ENCODE data around the gene IL4R.
"Not testable (repeated sequence)": the region's sequence is repeated elsewhere in the genome, so short reads cannot be mapped to it uniquely, and the experiment has no call there.

The IL4R gene

GRCh38 chr16:27273670-27274423, 39.9 kb upstream of the IL4R start:
- Histone ChIP-seq H3K9me3 (ENCODE audit: insufficient read depth, low read depth, low read length) (no peaks in the 10 kb centered on the region), H3K9ac (ENCODE audit: low read depth, low read length) (no peak overlapping the region), H3K27ac (ENCODE audit: low read length) (no peak overlapping the region), H3K4me3 (ENCODE audit: low read length) (no peak overlapping the region), H3K27me3 (ENCODE audit: insufficient read depth, low read length) (no peaks in the 10 kb centered on the region), H3K4me1 (ENCODE audit: insufficient read depth, low read length) (peaks cover 7% of the 10 kb centered on the region; the same call in 1 of the 2 replicates), H3K36me3 (ENCODE audit: insufficient read depth, low read depth, low read length) (no peaks in the 10 kb centered on the region)

- H3K4me1 ChIP-seq (ENCODE audit: insufficient read depth, low read length); H3K4me3 ChIP-seq (ENCODE audit: low read length); H3K9me3 ChIP-seq (ENCODE audit: insufficient read depth, low read depth, low read length); H3K36me3 ChIP-seq (ENCODE audit: insufficient read depth, low read depth, low read length); H3K27ac ChIP-seq (ENCODE audit: low read length); H3K27me3 ChIP-seq (ENCODE audit: insufficient read depth, low read length); H3K9ac ChIP-seq (ENCODE audit: low read depth, low read length): not testable (repeated sequence)
Measured at GRCh38 chr16:27274424-27274874, 39.3 kb upstream of the IL4R start.

GRCh38 chr16:27275394-27275793, 38.4 kb upstream of the IL4R start:
- no peak overlapping the region for H3K4me3 ChIP-seq (ENCODE audit: low read length)
- H3K9ac ChIP-seq (ENCODE audit: low read depth, low read length) = no peak overlapping the region
- no peaks in the 10 kb centered on the region for H3K36me3 ChIP-seq (ENCODE audit: insufficient read depth, low read depth, low read length)
- H3K27me3 ChIP-seq (ENCODE audit: insufficient read depth, low read length) = no peaks in the 10 kb centered on the region
- H3K4me1 ChIP-seq (ENCODE audit: insufficient read depth, low read length) = peaks cover 7% of the 10 kb centered on the region; the same call in 1 of the 2 replicates
- H3K9me3 ChIP-seq (ENCODE audit: insufficient read depth, low read depth, low read length) = no peaks in the 10 kb centered on the region
- no peak overlapping the region for H3K27ac ChIP-seq (ENCODE audit: low read length)

GRCh38 chr16:27281243-27281642, 32.5 kb upstream of the IL4R start:
- Histone ChIP-seq H3K4me3 (ENCODE audit: low read length) (no peak overlapping the region), H3K9ac (ENCODE audit: low read depth, low read length) (no peak overlapping the region; the same call in 1 of the 2 replicates), H3K36me3 (ENCODE audit: insufficient read depth, low read depth, low read length) (no peaks in the 10 kb centered on the region), H3K27ac (ENCODE audit: low read length) (no peak overlapping the region), H3K9me3 (ENCODE audit: insufficient read depth, low read depth, low read length) (no peaks in the 10 kb centered on the region), H3K4me1 (ENCODE audit: insufficient read depth, low read length) (no peaks in the 10 kb centered on the region; the same call in 1 of the 2 replicates), H3K27me3 (ENCODE audit: insufficient read depth, low read length) (no peaks in the 10 kb centered on the region)

- Histone ChIP-seq H3K4me3 (ENCODE audit: low read length) (no peak overlapping the region), H3K27ac (ENCODE audit: low read length) (no peak overlapping the region), H3K9ac (ENCODE audit: low read depth, low read length) (no peak overlapping the region), H3K27me3 (ENCODE audit: insufficient read depth, low read length) (no peaks in the 10 kb centered on the region), H3K4me1 (ENCODE audit: insufficient read depth, low read length) (no peaks in the 10 kb centered on the region; the same call in 1 of the 2 replicates), H3K9me3 (ENCODE audit: insufficient read depth, low read depth, low read length) (no peaks in the 10 kb centered on the region), H3K36me3 (ENCODE audit: insufficient read depth, low read depth, low read length) (no peaks in the 10 kb centered on the region)
Measured at GRCh38 chr16:27284865-27285675, 28.7 kb upstream of the IL4R start.

- Histone ChIP-seq H3K36me3 (ENCODE audit: insufficient read depth, low read depth, low read length) (no peaks in the 10 kb centered on the region), H3K4me1 (ENCODE audit: insufficient read depth, low read length) (no peaks in the 10 kb centered on the region; the same call in 1 of the 2 replicates), H3K9me3 (ENCODE audit: insufficient read depth, low read depth, low read length) (no peaks in the 10 kb centered on the region), H3K9ac (ENCODE audit: low read depth, low read length) (no peak overlapping the region), H3K27ac (ENCODE audit: low read length) (no peak overlapping the region), H3K27me3 (ENCODE audit: insufficient read depth, low read length) (no peaks in the 10 kb centered on the region), H3K4me3 (ENCODE audit: low read length) (no peak overlapping the region)
Measured at GRCh38 chr16:27285676-27286196, 28.0 kb upstream of the IL4R start.

GRCh38 chr16:27286451-27286850, 27.3 kb upstream of the IL4R start:
- Histone ChIP-seq H3K9ac (ENCODE audit: low read depth, low read length) (no peak overlapping the region), H3K4me1 (ENCODE audit: insufficient read depth, low read length) (no peaks in the 10 kb centered on the region; the same call in 1 of the 2 replicates), H3K27me3 (ENCODE audit: insufficient read depth, low read length) (no peaks in the 10 kb centered on the region), H3K9me3 (ENCODE audit: insufficient read depth, low read depth, low read length) (no peaks in the 10 kb centered on the region), H3K27ac (ENCODE audit: low read length) (no peak overlapping the region), H3K36me3 (ENCODE audit: insufficient read depth, low read depth, low read length) (no peaks in the 10 kb centered on the region), H3K4me3 (ENCODE audit: low read length) (no peak overlapping the region)

- Histone ChIP-seq H3K27ac (ENCODE audit: low read length) (no peak overlapping the region), H3K4me1 (ENCODE audit: insufficient read depth, low read length) (no peaks in the 10 kb centered on the region), H3K36me3 (ENCODE audit: insufficient read depth, low read depth, low read length) (no peaks in the 10 kb centered on the region), H3K4me3 (ENCODE audit: low read length) (no peak overlapping the region), H3K9me3 (ENCODE audit: insufficient read depth, low read depth, low read length) (no peaks in the 10 kb centered on the region), H3K27me3 (ENCODE audit: insufficient read depth, low read length) (no peaks in the 10 kb centered on the region), H3K9ac (ENCODE audit: low read depth, low read length) (no peak overlapping the region)
Measured at GRCh38 chr16:27287051-27287811, 26.5 kb upstream of the IL4R start.

- Histone ChIP-seq H3K9me3 (ENCODE audit: insufficient read depth, low read depth, low read length) (no peaks in the 10 kb centered on the region), H3K27me3 (ENCODE audit: insufficient read depth, low read length) (no peaks in the 10 kb centered on the region), H3K27ac (ENCODE audit: low read length) (no peak overlapping the region), H3K4me3 (ENCODE audit: low read length) (no peak overlapping the region), H3K9ac (ENCODE audit: low read depth, low read length) (no peak overlapping the region), H3K36me3 (ENCODE audit: insufficient read depth, low read depth, low read length) (no peaks in the 10 kb centered on the region), H3K4me1 (ENCODE audit: insufficient read depth, low read length) (no peaks in the 10 kb centered on the region)
Measured at GRCh38 chr16:27287887-27288286, 25.9 kb upstream of the IL4R start.

- not testable (repeated sequence) for H3K9me3 ChIP-seq (ENCODE audit: insufficient read depth, low read depth, low read length); H3K27me3 ChIP-seq (ENCODE audit: insufficient read depth, low read length); H3K36me3 ChIP-seq (ENCODE audit: insufficient read depth, low read depth, low read length); H3K4me3 ChIP-seq (ENCODE audit: low read length); H3K9ac ChIP-seq (ENCODE audit: low read depth, low read length); H3K4me1 ChIP-seq (ENCODE audit: insufficient read depth, low read length); H3K27ac ChIP-seq (ENCODE audit: low read length)
Measured at GRCh38 chr16:27288313-27288712, 25.5 kb upstream of the IL4R start.

GRCh38 chr16:27289669-27290068, 24.1 kb upstream of the IL4R start:
- Histone ChIP-seq H3K36me3 (ENCODE audit: insufficient read depth, low read depth, low read length) (no peaks in the 10 kb centered on the region), H3K4me3 (ENCODE audit: low read length) (no peak overlapping the region), H3K27me3 (ENCODE audit: insufficient read depth, low read length) (no peaks in the 10 kb centered on the region)

More at GRCh38 chr16:27289669-27290068, 24.1 kb upstream of the IL4R start:
- Histone ChIP-seq H3K4me1 (ENCODE audit: insufficient read depth, low read length) (no peaks in the 10 kb centered on the region), H3K9ac (ENCODE audit: low read depth, low read length) (no peak overlapping the region), H3K9me3 (ENCODE audit: insufficient read depth, low read depth, low read length) (no peaks in the 10 kb centered on the region), H3K27ac (ENCODE audit: low read length) (no peak overlapping the region)
